MCF 10A (cell line): ENCODE results near the gene GGNBP2. TPM values are rescaled to one million over a fixed set of nuclear protein-coding genes. Genes with fewer than 3 reads are reported as not detected.
A peak's percentile ranks its signal among the peaks of the same experiment; 100 is the strongest.

Source experiments
- BruUV-seq: library from RNA; stranded (reverse); fragments of 400-500 nt; replicated peaks from 2 replicates; lab custom pipeline; 2021; lab: Mats Ljungman, UMichigan
- CTCF ChIA-PET: fragments of 300-600 bp; sonication (Branson Sonifier 250); formaldehyde crosslinking; extraction: SDS; loops from one replicate; lab custom pipeline; 2021; ENCODE audit warnings: antibody characterized with exemption, inconsistent platforms; lab: Yijun Ruan, JAX
- POLR2A ChIA-PET: fragments of 300-600, 350-650 bp; sonication (Branson Sonifier 250); formaldehyde crosslinking; extraction: SDS; loops from one replicate; lab custom pipeline; 2020; ENCODE audit warnings: antibody characterized with exemption, inconsistent platforms; lab: Yijun Ruan, JAX
- DNase-seq: peaks from one replicate; pipeline ENCODE4 v3.0.0-alpha.2; 2018; ENCODE audit not compliant: unreplicated experiment
- H3K27ac Mint-ChIP-seq: one replicate; pipeline ENCODE4 v1.8.0; 2022; ENCODE audit warnings: mild to moderate bottlenecking, low read depth, mixed read lengths; ENCODE audit not compliant: unreplicated experiment
- H3K27me3 Mint-ChIP-seq: one replicate; pipeline ENCODE4 v1.8.0; 2022; ENCODE audit warnings: mixed read lengths; ENCODE audit not compliant: insufficient read depth, unreplicated experiment
- H3K36me3 Mint-ChIP-seq: one replicate; pipeline ENCODE4 v1.8.0; 2022; ENCODE audit warnings: mild to moderate bottlenecking, moderate library complexity, mixed read lengths; ENCODE audit not compliant: insufficient read depth, unreplicated experiment
- H3K4me1 Mint-ChIP-seq: one replicate; pipeline ENCODE4 v1.8.0; 2022; ENCODE audit warnings: mixed read lengths; ENCODE audit not compliant: insufficient read depth, unreplicated experiment
- H3K4me3 Mint-ChIP-seq: one replicate; pipeline ENCODE4 v1.8.0; 2022; ENCODE audit warnings: mild to moderate bottlenecking, moderate library complexity, mixed read lengths; ENCODE audit not compliant: unreplicated experiment
- H3K9me3 Mint-ChIP-seq: one replicate; pipeline ENCODE4 v1.8.0; 2022; ENCODE audit warnings: mixed read lengths; ENCODE audit not compliant: unreplicated experiment
- intact Hi-C: fragments of 100-400 bp; cut with micrococcal nuclease; formaldehyde crosslinking; loops from 2 replicates; pipeline ENCODE4 v1.14.1; 2022
- total RNA-seq: library from RNA; stranded (reverse); gene quantifications from 2 replicates; pipeline ENCODE4 v1.2.3, GENCODE V29; 2022
- TF ChIP-seq, protein P1 (sequence below): fragments of 200-600 bp; IDR thresholded peaks from one replicate; pipeline ENCODE4 v1.8.0; 2022; ENCODE audit warnings: antibody characterized with exemption, mild to moderate bottlenecking; ENCODE audit not compliant: unreplicated experiment

GGNBP2 gene
- total RNA-seq, 1 experiment from 2014 or later: 88.7 TPM

DNA sequence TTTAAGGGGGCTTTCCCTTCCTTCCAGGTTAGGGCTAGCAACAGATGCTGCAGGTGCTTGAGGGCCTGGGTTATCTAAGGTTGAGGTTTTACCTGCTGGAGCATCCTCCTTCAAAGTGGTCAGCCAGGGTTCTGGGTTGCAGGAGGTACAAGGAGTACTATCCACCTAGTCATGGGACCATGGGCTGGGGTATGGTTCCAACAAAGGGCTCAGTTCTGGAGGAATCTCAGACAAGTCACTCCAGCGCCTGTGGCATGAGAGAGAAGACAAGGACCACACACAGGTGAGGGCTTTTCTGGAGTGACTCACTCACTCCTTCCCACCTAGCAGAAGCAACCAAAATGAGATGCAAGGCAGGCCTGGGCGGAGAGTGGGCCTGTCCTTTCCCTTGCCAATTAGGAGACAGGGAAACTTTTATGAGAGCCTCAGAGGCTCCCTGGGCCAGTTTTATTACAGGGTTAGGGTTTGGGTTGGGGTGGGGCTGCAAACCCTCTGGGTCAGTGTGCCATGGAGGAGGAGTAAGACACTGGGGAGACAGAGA lies 12.2 kb upstream of the GGNBP2 start:
- no TSS peak for BruUV-seq
- Mint-ChIP-seq H3K36me3 (peaks cover 50% of the 10 kb centered on the region), H3K9me3 (no peaks in the 10 kb centered on the region), H3K4me1 (peaks cover 13% of the 10 kb centered on the region), H3K27ac (no peak overlapping the region), H3K27me3 (no peaks in the 10 kb centered on the region), H3K4me3 (peak overlapping the region; percentile 54)
- ChIA-PET CTCF (interaction anchor here (0.6 kb wide), 1 partner anchor 8 kb away, joined by 3 read pairs; no protein-coding TSS in a partner anchor), POLR2A (interaction anchor here (1.2 to 1.5 kb wide), 2 partner anchors 12 to 14 kb away, joined by 4 to 7 read pairs; no protein-coding TSS in a partner anchor)
- DNase-seq: no peak
- TF ChIP-seq, protein P1, sequence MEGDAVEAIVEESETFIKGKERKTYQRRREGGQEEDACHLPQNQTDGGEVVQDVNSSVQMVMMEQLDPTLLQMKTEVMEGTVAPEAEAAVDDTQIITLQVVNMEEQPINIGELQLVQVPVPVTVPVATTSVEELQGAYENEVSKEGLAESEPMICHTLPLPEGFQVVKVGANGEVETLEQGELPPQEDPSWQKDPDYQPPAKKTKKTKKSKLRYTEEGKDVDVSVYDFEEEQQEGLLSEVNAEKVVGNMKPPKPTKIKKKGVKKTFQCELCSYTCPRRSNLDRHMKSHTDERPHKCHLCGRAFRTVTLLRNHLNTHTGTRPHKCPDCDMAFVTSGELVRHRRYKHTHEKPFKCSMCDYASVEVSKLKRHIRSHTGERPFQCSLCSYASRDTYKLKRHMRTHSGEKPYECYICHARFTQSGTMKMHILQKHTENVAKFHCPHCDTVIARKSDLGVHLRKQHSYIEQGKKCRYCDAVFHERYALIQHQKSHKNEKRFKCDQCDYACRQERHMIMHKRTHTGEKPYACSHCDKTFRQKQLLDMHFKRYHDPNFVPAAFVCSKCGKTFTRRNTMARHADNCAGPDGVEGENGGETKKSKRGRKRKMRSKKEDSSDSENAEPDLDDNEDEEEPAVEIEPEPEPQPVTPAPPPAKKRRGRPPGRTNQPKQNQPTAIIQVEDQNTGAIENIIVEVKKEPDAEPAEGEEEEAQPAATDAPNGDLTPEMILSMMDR: no peak
- intact Hi-C loops: no loop called here

DNA sequence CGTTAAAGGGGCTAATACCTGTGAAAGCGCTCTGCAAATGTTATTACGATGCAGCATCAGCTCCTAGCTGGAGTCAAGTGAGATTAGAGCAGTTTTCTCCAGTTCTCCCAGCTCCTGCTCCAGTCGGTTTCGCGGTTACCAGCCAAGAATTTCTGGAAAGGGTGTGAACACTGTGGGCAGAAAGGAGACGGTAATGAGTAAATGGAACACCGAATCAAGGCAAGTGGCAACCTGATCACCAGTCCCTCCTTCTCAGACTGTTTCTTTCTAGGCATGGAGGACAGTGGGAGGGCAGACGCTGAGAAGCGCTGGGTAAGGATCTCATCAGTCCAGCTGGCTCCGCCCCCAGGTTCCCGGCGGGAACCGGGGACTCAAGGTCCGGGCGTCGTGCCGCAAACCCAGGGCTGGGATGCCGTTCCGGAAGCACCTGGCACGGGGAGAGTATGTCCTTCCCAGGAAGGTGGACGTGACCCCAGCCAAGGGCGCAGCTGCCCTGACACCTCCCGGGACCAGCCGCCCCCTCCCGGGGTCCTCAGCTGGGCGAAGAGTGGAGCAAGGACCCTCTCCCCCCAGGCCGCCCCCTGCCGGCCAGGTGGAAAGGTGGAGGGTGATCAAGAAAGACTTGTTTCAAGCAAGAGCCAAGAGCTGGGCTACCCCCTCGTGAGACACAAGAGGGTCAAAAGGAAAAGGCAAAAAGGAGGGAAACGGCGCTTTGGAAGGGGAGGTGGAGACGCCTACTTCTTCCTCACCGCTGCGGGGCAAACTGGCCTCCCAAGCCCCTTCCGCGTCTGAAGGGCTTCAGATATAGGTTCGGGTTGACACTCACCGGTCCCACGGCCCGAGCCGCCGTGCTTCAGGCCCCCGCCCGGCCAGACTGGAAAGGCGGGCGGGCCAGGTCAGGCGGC lies 10.5 kb upstream of the GGNBP2 start:
- intact Hi-C loops: loop anchor here (1.0 kb wide), 1 partner anchor 10 kb away; the partner anchor contains the start of gene GGNBP2
- Mint-ChIP-seq H3K27me3 (no peaks in the 10 kb centered on the region), H3K27ac (peak overlapping the region; percentile 99), H3K36me3 (peaks cover 55% of the 10 kb centered on the region), H3K4me3 (peak overlapping the region; percentile 96), H3K9me3 (no peaks in the 10 kb centered on the region), H3K4me1 (peaks cover 11% of the 10 kb centered on the region)
- ChIA-PET CTCF (interaction anchor here (0.6 to 1.4 kb wide), 12 partner anchors 8 to 53 kb away, joined by 3 to 6 read pairs (median 3); no protein-coding TSS in a partner anchor), POLR2A (interaction anchor here (0.7 to 5.7 kb wide), 22 partner anchors 9 to 872 kb away, joined by 3 to 266 read pairs (median 4); partner anchors contain the start of genes ACACA, GGNBP2, MRM1 and TADA2A)
- TF ChIP-seq, protein P1: peak; percentile 56
- BruUV-seq: no TSS peak
- DNase-seq: peak; percentile 83

DNA sequence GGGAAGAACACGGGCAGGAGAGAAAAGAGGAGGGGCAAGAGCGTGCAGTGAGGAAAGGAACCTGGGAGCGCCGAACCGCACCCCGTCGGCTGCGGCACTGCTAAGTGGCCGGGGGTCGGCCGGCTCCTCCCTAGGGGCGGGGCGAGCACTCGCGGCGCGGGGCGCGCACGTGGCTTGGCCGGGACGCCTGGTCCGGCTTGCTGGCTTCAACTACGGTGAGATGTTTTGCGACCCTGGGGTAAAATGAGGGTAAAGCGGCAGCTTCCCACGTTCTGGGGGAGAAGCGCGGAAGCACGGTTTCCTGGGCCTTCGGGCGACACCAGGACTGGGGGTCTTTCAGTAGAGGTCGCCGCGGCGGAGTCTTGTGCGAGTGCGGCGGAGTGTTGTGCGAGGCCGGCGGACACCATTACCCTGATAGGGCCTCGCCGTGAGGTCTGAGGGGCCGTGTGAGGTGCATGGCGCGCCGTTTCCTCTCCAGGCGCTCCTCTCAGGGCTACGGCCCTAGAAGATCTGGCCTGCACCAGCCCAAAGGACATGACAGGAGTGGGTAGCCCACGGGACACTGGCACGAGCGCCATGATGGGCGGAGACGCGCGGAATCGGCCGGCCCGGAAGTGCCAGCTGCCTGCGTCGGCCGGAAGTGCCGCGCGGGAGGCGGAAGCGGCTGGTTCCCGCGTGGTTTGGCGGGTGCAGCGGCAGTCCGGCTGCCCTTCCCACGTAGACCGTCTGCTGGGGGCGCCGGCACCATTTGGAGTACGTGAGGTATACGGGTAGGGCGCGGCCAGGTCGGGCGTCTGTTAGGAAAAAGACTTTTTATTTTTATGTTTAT lies 9.7 kb upstream of the GGNBP2 start, which contains the start of the genes MYO19 and PIGW:
Gene MYO19, minus strand, starts transcription at position 29 of the 829 bp plus-strand sequence. CDS start 2,330 bp downstream, outside the sequence.
Gene PIGW, plus strand, starts transcription at position 148 of the 829 bp plus-strand sequence. CDS start 2,115 bp downstream, outside the sequence.
- TF ChIP-seq, protein P1: no peak
- ChIA-PET POLR2A (interaction anchor here (0.9 to 5.7 kb wide), 18 partner anchors 10 to 871 kb away, joined by 3 to 266 read pairs (median 6); partner anchors contain the start of genes ACACA, GGNBP2, MRM1 and TADA2A), CTCF (interaction anchor here (0.6 to 1.2 kb wide), 6 partner anchors 8 to 68 kb away, joined by 3 to 6 read pairs (median 3); no protein-coding TSS in a partner anchor)
- H3K27me3 Mint-ChIP-seq: no peaks in the 10 kb centered on the region
- intact Hi-C loops: loop anchor here (1.0 kb wide), 1 partner anchor 9 kb away; the partner anchor contains the start of gene GGNBP2
- H3K9me3 Mint-ChIP-seq: no peaks in the 10 kb centered on the region
- peak within 1 kb of the TSS; percentile 96 for H3K4me3 Mint-ChIP-seq
- peaks cover 7% of the 10 kb centered on the region for H3K4me1 Mint-ChIP-seq
- H3K36me3 Mint-ChIP-seq: peaks cover 64% of the 10 kb centered on the region
- BruUV-seq: no TSS peak
- DNase-seq: peak; percentile 93
- peak within 1 kb of the TSS; percentile 99 for H3K27ac Mint-ChIP-seq
